NCI-H446 (cell line): ENCODE data around the gene EHD4.

Experiments
- DNase-seq, 2 experiments: peaks; one replicate each; lab custom pipeline; 2025; lab: John Stamatoyannopoulos, UW

EHD4 gene

GRCh38 chr15:41980654-41981323, 8.4 kb upstream of the EHD4 start:
- DNase-seq, result no peak

DNA sequence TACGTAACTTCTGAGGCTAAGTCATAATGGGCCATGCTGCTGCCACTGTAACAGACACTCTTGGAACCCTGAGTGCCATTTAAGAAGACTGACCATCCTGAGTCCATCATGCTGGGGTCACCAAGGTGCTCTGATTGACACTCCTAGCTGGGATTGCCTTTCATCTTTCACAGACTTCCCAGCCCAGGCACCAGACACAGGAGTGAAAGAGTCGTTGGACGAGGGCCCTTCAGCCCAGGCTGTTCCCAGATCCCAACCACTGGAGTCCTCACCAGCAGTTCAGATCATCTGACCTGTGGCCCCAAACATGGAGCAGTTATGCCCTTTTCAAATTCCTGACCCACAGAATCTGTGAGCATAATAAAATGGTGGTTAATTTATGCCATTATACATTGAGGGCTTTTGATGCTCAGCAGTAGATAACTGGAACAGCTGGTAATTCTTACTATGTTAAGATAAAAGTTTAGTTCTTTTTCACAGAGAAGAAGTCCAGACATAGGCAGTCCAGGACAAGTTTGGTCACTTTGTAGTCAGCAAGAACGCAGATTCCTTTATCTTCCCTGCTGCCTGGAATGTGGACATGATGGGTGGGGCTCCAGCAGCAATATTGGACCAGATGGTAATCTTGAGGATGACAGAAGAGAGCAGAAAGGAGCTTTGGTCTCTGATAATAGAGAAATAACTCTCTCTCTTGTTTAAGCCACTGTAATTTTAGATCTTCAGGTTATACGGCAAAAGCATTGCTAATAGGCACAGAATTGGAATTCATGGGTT, 7.3 kb upstream of the EHD4 start:
- no peak for DNase-seq

GRCh38 chr15:41978534-41978933, 6.2 kb upstream of the EHD4 start:
- no peak for DNase-seq

DNA sequence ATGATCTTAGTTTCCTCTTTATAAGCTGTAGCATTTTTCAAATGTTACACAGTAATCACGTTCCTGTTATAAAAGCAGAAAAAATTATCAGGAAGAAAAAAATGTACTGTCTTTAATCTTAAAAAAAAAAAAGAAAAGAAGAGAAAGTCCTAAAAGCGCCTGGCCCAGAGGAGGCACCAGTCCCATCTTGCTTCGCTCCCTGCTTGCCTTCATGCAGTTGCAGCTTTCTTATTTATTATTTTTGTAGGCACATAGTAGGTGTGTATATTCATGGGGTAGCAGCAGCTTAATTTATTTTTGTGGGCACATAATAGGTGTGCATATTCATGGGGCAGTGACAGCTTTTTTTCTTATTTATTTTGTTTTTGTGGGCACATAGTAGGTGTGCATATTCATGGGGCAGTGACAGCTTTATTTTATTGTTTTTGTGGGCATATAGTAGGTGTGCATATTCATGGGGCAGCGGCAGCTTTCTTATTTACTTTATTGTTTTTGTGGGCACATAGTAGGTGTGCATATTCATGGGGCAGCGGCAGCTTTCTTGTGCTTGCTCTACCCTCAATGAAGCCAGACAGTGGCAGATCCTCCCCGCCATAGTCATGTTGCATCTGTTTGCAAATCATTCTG, 5.5 kb upstream of the EHD4 start:
- no peak for DNase-seq

DNA sequence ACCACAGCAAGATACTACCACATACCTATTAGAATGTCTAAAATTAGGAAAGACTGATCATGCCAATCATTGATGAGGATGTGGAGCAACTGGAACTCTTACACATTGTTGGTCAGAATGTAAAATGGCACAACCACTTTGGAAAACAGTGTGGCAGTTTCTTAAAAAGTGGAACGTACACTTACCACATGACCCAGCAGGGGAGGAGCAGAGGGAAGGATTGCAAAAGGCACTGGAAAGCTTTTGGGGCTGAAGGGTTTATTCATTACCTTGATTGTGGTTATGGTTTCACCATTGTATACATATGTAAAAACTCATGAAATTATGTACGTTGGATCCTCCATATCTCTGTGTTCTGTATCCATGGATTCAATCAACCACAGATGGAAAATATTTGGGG, 3.3 kb upstream of the EHD4 start:
- DNase-seq, result no peak

- DNase-seq, result no peak
Observed at GRCh38 chr15:41974041-41974440, 1.7 kb upstream of the EHD4 start.

GRCh38 chr15:41971895-41972252, 483 bp downstream of the EHD4 start:
- no peak for DNase-seq

- DNase-seq, result no peak
Observed at GRCh38 chr15:41971089-41971894, 1.1 kb downstream of the EHD4 start.

DNA sequence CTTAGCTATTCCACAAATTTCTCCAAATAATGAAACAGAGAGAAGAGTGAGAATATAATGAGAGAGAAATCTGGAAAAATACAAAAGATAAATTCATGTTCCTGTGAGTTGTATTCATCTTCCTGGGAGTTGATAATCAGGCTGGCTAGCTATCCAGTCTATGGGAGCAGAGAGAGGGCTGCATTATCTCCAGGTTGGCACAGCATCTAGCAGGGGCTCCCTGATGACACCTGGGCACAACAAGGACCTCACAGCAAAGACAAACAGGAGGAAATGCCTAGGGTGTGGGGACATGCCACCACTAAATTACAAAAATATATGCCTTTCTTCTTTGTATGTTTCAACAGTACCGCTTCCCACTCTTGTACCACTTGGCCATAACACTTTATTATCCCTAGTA, 1.9 kb downstream of the EHD4 start:
- DNase-seq, result no peak

DNA sequence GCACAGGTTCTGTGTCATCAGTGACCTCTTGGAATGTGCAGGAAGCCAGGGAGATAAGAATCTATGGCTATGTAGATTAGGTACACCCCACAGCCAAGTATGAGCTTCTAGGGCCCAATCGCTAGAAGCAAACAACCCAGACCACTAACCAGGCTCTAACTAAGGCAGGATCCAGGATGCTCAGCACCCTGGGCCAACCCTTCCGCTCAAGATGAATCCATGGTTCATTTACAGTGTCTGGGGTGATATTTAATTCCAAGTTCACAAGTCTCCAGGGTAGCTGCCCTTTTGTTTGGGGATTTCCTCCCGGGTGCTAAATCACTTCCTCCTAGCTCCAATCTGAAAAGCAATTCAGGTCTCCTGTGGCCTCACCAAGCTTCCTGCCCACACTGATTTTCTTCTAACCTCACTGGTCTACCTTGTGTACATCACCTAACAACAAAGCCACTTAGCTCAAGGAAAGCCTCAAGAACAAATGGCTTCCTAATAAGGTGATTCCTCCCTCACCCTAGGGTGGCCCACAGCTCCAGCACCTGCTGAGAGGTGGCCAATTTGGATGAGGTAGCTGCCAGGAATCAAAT, 2.4 kb downstream of the EHD4 start:
- DNase-seq, result no peak

- DNase-seq, result no peak
Observed at GRCh38 chr15:41968701-41969100, 3.7 kb downstream of the EHD4 start.

DNA sequence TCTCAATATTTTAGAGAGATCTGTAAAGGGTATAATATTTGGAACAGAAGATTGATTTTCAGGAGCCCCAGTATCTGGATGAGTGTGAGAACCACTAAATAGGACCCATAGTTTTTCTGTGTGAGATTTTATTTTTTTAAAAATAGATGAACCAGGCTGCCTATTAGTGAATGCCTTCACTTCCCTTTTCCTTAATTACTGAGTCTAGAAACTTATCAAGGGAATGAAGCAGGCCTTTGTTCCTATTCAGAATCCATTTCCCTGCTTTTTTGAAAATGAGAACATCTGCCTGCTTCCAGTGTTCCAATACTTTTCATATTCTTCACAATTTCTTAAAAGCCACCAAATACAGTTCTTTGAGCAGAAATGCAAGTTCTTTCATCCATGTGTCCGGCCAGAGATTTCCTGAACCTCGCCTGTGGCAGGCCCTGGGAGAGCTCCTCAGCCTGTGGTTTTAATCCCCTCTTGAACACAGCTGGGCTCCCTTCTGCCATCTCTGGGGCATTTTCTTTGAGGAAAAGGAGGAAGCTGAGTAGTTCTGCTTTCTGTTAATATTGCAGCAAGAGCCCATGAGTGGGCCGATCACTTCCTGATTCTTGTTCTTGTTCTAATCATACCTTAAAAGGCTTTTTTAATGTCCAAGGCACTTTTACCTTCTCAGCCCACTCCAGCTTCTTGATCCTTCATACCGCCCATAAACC, 4.7 kb downstream of the EHD4 start:
- DNase-seq, result no peak

DNA sequence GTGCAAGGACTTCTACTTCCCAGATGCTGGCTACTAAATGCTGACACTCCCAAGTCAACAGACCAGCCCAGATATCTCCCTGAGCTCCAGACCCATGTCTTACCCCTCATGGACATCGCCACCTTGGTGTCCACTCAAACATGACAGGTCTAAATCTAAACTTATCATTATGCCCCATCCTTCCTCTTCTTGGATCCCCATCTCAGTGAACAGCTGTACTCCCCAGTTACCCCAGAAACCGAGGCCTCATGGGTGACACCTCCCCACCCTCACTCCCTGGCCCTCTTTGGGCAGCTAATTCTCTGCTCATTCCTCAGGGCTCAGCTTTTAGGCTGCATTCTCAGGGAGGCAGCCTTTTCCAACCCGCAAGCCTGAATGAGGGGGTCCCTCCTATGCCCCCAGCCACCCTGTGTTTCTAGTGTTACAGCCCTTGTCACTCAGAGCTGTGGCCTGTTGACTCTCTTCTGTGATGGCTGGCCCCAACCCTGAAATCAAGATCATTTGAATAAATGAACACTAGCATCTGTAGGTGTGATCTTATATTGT, 5.4 kb downstream of the EHD4 start:
- no peak for DNase-seq

- no peak for DNase-seq
Observed at GRCh38 chr15:41966414-41966812, 5.9 kb downstream of the EHD4 start.

GRCh38 chr15:41965441-41966413, 6.6 kb downstream of the EHD4 start:
- no peak for DNase-seq

DNA sequence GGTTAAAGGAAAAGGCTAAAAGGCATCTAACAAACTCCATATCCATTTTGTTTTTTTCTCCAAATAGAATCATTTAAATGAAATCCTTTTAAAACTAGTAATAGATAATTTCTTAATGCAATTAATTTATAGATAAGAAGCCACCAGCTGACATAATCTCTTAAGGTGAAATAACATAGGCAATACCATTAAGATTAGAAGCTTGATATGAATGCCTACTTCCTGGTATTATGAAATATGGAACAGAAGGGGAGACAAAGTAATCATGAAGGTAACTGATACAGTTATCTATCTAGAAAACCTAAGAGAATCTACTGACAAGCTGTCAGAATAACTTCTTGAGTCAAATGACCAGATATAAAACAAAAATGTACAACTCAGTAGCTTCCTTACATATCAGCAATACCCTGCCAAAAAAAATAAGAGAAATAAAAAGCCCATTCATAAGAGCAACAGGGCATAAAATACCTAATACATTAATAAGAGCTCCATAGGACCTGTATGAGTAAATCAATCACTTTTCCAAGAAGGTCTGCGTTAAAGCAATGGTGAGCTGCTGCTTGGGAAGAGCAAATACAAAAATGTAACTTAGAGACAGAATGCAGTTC, 10.7 kb downstream of the EHD4 start:
- no peak for DNase-seq

- no peak for DNase-seq
Observed at GRCh38 chr15:41961001-41961518, 11.3 kb downstream of the EHD4 start.

- no peak for DNase-seq
Observed at GRCh38 chr15:41958002-41958420, 14.3 kb downstream of the EHD4 start.
